ENCODE measurements around the gene GPR42.

GPR42 gene

DNA sequence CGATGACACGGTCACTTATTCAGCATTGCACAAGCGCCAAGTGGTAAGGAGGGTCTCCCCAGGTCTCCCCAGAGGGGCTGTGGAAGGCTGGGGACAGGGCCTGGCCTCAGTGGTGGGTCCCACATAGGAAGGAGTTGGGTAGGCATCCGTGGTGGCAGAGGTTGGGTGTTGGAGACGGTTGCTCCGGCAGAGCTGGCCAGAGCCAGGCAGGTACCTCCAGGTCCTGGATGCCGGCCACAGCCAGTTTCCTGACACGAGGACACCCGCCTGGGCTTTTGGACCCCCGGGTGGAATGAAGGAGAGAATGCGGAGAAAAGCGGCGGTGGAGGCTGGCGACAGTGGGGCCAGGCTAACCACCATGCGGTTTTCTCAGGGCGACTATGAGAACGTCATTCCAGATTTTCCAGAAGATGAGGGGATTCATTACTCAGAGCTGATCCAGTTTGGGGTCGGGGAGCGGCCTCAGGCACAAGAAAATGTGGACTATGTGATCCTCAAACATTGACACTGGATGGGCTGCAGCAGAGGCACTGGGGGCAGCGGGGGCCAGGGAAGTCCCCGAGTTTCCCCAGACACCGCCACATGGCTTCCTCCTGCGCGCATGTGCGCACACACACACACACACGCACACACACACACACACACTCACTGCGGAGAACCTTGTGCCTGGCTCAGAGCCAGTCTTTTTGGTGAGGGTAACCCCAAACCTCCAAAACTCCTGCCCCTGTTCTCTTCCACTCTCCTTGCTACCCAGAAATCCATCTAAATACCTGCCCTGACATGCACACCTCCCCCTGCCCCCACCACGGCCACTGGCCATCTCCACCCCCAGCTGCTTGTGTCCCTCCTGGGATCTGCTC, 24.4 kb upstream of the GPR42 start:
- TF ChIP-seq, protein P1, sequence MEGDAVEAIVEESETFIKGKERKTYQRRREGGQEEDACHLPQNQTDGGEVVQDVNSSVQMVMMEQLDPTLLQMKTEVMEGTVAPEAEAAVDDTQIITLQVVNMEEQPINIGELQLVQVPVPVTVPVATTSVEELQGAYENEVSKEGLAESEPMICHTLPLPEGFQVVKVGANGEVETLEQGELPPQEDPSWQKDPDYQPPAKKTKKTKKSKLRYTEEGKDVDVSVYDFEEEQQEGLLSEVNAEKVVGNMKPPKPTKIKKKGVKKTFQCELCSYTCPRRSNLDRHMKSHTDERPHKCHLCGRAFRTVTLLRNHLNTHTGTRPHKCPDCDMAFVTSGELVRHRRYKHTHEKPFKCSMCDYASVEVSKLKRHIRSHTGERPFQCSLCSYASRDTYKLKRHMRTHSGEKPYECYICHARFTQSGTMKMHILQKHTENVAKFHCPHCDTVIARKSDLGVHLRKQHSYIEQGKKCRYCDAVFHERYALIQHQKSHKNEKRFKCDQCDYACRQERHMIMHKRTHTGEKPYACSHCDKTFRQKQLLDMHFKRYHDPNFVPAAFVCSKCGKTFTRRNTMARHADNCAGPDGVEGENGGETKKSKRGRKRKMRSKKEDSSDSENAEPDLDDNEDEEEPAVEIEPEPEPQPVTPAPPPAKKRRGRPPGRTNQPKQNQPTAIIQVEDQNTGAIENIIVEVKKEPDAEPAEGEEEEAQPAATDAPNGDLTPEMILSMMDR (IDR thresholded peaks at IDR 0.05; ENCODE audit: low read length, missing control alignments) = no peak
- no peak overlapping the region for H3K4me3 ChIP-seq (replicated peaks; ENCODE audit: low read depth, low read length)
- no peak for DNase-seq (ENCODE audit: low read depth)

DNA sequence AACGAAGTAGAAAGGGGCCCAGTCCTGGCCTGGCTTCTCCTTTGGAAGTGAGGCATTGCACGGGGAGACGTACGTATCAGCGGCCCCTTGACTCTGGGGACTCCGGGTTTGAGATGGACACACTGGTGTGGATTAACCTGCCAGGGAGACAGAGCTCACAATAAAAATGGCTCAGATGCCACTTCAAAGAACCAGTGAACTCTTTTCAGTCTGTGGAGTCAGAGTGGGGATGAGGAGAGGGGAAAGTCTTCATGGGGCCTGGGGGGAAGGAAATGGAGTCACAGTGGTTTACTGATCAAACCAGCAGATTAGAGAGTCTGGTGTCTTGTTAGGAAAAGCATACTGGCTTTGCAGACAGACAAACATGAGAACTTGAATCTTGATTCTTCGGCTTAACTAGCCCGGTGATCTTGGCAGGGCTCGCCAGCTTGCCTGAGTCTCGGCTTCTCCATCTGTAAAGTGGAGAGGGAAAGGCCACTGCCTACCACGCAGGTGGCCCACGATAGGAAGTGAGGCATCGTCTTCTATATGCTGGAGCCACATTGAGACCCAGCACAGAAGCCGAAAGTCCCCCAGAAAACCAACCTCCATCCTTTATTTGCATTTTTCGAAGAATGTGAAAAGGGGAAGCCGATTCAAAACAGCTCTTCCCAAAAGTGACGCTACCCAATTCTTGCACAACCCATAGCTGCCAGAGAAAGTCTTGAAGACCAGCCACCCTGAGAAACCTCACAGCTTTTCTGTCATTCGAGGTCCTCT, 23.5 kb upstream of the GPR42 start, which contains the start of gene FFAR1:
TSS of gene FFAR1 (plus strand) at position 732 of the 759 bp plus-strand sequence. CDS start 3,650 bp downstream, outside the sequence.
- TF ChIP-seq, protein P1 (IDR thresholded peaks at IDR 0.05; ENCODE audit: low read length, missing control alignments) = no peak
- no peak for DNase-seq (ENCODE audit: low read depth)
- no peak within 1 kb of the TSS for H3K4me3 ChIP-seq (replicated peaks; ENCODE audit: low read depth, low read length)

DNA sequence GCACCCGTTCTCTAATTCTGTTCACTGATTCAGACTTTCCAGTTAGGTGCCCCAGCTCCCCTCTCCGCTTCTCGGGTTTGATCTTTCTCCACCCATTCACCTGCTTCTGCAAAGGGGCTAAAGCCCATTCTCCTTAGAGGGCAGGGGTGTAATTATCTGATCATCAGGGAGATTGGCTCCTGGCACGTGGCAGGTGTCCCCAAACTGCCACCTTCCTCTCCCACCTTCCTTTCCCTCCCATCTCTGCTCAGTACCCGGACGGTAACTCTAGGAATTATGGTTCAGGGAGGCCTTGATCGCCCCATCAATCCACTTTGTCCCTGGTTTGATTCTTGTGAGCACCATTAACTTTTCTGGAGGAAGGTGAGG, 23.0 kb upstream of the GPR42 start:
- no peak overlapping the region for H3K4me3 ChIP-seq (replicated peaks; ENCODE audit: low read depth, low read length)

DNA sequence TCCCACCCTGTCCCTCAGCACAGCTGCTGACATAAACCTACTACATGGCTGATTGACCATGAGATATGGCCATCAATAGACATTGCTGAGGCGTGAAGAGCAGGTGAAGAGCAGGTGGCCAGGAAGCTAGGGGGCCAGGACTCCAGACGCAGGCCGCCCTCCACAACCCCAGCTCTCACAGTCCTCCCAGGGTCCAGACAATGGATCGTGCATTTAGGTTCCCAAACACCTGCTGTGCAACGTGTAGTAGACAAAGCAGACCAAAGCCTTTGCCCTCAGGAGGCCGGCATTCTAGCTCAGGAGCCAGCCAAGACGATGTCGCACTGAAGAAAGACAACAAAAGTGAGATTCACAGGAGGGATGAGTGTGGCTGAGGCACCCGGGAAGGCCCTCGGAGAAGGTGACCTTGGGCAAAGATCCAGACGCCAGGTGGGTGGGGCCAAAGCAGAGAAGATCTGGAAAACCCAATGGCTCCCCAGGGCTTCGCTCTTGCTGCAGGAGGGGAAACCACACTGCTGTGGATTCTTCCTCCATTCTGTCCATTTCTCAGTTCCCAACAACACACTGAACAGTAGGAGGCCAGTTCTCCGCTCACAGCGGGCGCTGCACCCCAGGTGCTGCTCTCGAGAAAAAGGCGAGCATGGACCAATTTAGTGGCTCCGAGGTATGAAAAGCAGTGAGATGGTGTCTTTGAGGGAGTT, 21.8 kb upstream of the GPR42 start:
- TF ChIP-seq, protein P1 (IDR thresholded peaks at IDR 0.05; ENCODE audit: low read length, missing control alignments) = no peak
- DNase-seq (ENCODE audit: low read depth) = no peak
- no peak overlapping the region for H3K4me3 ChIP-seq (replicated peaks; ENCODE audit: low read depth, low read length)

More for the DNA sequence above, 23.0 kb upstream of the GPR42 start:
- DNase-seq (ENCODE audit: low read depth) = no peak
- TF ChIP-seq, protein P1 (IDR thresholded peaks at IDR 0.05; ENCODE audit: low read length, missing control alignments) = no peak

- DNase-seq (ENCODE audit: low read depth) = no peak
- TF ChIP-seq, protein P1 (IDR thresholded peaks at IDR 0.05; ENCODE audit: low read length, missing control alignments) = no peak
- no peak overlapping the region for H3K4me3 ChIP-seq (replicated peaks; ENCODE audit: low read depth, low read length)
Observed at GRCh38 chr19:35349614-35350521, 21.0 kb upstream of the GPR42 start.

GRCh38 chr19:35350591-35350990, 20.3 kb upstream of the GPR42 start:
- TF ChIP-seq, protein P1 (IDR thresholded peaks at IDR 0.05; ENCODE audit: low read length, missing control alignments) = no peak
- H3K4me3 ChIP-seq (replicated peaks; ENCODE audit: low read depth, low read length) = no peak overlapping the region
- DNase-seq (ENCODE audit: low read depth) = no peak
